Measurements from ENCODE around the gene GSK3B.
"Not testable (repeated sequence)": the region's sequence is repeated elsewhere in the genome, so short reads cannot be mapped to it uniquely, and the experiment has no call there.

GSK3B gene

DNA sequence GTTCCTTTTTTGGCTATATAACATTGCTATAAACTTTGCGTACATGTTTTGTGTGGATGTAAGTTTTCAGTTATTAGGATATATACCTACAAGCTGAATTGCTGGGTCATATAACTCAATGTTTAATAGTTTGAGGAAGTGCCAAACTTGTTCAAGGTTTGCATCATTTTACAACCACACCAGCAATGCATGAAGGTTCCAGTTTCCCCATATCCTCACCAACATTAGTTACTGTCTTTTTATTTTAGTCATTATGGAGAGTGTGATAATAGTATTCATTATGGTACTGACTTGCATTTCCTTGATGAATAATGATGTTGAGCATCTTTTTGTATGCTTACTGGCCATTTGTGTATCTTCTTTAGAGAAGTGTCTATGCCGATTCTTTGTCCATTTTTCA lies 200.1 kb downstream of the GSK3B start:
- DNase-seq (ENCODE audit: low read depth), result no peak
- TF ChIP-seq CTCF (IDR thresholded peaks at IDR 0.05; ENCODE audit: insufficient read depth, low read depth, low read length, missing control alignments), result no peak
- no peak overlapping the region for H3K4me3 ChIP-seq (ENCODE audit: low read length)

GRCh38 chr3:119893769-119894168 lies 200.5 kb downstream of the GSK3B start:
- H3K4me3 ChIP-seq (ENCODE audit: low read length), result no peak overlapping the region
- no peak for DNase-seq (ENCODE audit: low read depth)
- no peak for TF ChIP-seq CTCF (IDR thresholded peaks at IDR 0.05; ENCODE audit: insufficient read depth, low read depth, low read length, missing control alignments)

DNA sequence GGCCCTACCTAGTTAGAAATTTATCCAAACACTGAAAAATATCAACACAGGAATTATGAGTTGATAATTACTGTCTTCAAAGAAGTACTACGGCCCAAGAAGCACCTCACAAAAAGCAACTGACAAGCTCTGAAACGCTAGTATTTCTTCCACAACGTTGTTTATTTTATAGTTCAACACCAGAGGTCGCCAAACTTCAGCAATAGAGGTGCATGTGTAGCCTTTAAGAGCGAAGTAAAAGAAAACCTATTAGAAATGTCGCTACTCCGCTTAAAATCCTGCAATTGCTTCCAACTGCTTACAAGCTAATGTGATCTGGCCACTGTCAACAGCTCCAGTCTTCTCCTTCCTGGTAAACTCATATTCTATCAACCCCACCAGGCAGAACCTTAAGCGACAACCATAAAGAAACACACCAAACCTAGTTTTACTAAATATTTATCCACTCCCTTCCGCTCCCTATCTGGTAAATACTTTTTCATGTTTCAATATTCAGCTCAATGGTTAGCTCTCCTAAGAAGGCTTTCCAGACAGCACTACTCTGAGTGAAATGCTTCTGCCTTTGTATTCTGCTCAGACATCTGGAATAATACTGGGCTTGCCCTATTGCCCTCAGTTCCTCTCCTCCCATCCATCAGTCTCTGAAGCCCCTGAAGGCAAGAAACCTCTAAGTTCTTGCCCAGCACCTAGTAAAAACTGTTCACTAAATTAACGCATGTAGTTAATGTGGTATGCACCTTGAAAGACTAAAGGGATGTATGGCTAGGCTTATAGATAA lies 202.1 kb downstream of the GSK3B start:
- TF ChIP-seq CTCF (IDR thresholded peaks at IDR 0.05; ENCODE audit: insufficient read depth, low read depth, low read length, missing control alignments), result peak; percentile 69
- no peak overlapping the region for H3K4me3 ChIP-seq (ENCODE audit: low read length)
- DNase-seq (ENCODE audit: low read depth), result peak; percentile 70

GRCh38 chr3:119888681-119889080 lies 205.6 kb downstream of the GSK3B start:
- H3K4me3 ChIP-seq (ENCODE audit: low read length); DNase-seq (ENCODE audit: low read depth): not testable (repeated sequence)

GRCh38 chr3:119885746-119886530 lies 208.3 kb downstream of the GSK3B start:
- DNase-seq (ENCODE audit: low read depth), result no peak
- TF ChIP-seq CTCF (IDR thresholded peaks at IDR 0.05; ENCODE audit: insufficient read depth, low read depth, low read length, missing control alignments), result no peak
- no peak overlapping the region for H3K4me3 ChIP-seq (ENCODE audit: low read length)

- H3K4me3 ChIP-seq (ENCODE audit: low read length), result no peak overlapping the region
- TF ChIP-seq CTCF (IDR thresholded peaks at IDR 0.05; ENCODE audit: insufficient read depth, low read depth, low read length, missing control alignments), result no peak
- no peak for DNase-seq (ENCODE audit: low read depth)
These were observed 210.1 kb downstream of the GSK3B start for GRCh38 chr3:119884161-119884557.

- H3K4me3 ChIP-seq (ENCODE audit: low read length), result no peak overlapping the region
- DNase-seq (ENCODE audit: low read depth), result no peak
- TF ChIP-seq CTCF (IDR thresholded peaks at IDR 0.05; ENCODE audit: insufficient read depth, low read depth, low read length, missing control alignments), result no peak
These were observed 210.6 kb downstream of the GSK3B start for GRCh38 chr3:119883461-119884160.
